ENCODE data around the gene TMEM30A. TPM values are rescaled to one million over a fixed set of nuclear protein-coding genes. Genes with fewer than 3 reads are reported as not detected.

Gene TMEM30A
- total RNA-seq, 5 donors from 2014 or later (not counting 1 experiment from before 2014, with no cell fraction given), result 43.4 to 67.6 (median 55.1) TPM

GRCh38 chr6:75244063-75244584 is 40.5 kb downstream of the TMEM30A start:
- H3K27ac Mint-ChIP-seq, result peak overlapping the region; percentile 98
- H3K36me3 ChIP-seq (ENCODE audit: control insufficient read depth in 2 of 2, extremely low read depth in 1 of 2, insufficient read depth in 1 of 2, low read length in 1 of 2), result peaks cover 0 to 8% of the 10 kb centered on the region in 2 donors
- H3K36me3 Mint-ChIP-seq, result peaks cover 18% of the 10 kb centered on the region
- no peaks in the 10 kb centered on the region for H3K9me3 Mint-ChIP-seq
- CTCF ChIA-PET, result interaction anchor here (0.6 to 1.9 kb wide), 13 partner anchors 21 to 1511 kb away, joined by 3 to 6 read pairs (median 3); no protein-coding TSS in a partner anchor
- H3K4me1 Mint-ChIP-seq, result peaks cover 31 to 39% (median 34%) of the 10 kb centered on the region in 3 donors
- H3K27me3 ChIP-seq (replicated peaks in 1 of 2; ENCODE audit: control insufficient read depth in 2 of 2, extremely low read depth in 1 of 2, insufficient read depth in 2 of 2, low read length in 1 of 2), result peaks cover 0 to 5% of the 10 kb centered on the region in 2 experiments
- DNase-seq, result no peak
- H3K4me3 Mint-ChIP-seq, result peak overlapping the region; percentile 94 to 100 (median 97)
- 40% methylated on average over 7 of the region's 15 CpGs for WGBS (ENCODE audit: insufficient coverage)
- H3K4me1 ChIP-seq (ENCODE audit: control insufficient read depth in 1 of 2, extremely low read depth in 1 of 2, insufficient read depth in 2 of 2, low read length in 2 of 2), result peaks cover 0 to 19% of the 10 kb centered on the region in 2 experiments
- ATAC-seq (replicated peaks in 1 of 4), result peak in 2 of 4 experiments; percentile 1 to 13
- peak overlapping the region; percentile 19 to 98 for H3K4me3 ChIP-seq (ENCODE audit: control insufficient read depth in 1 of 2, extremely low read depth in 1 of 2, low read length in 1 of 2)
- no peaks in the 10 kb centered on the region for H3K9me3 ChIP-seq
- POLR2A ChIA-PET, result interaction anchor here (0.5 to 1.6 kb wide), 10 partner anchors 19 to 359 kb away, joined by 3 to 11 read pairs (median 5); partner anchors contain the start of genes SENP6 (in 1 of the 2) and TMEM30A (in 1 of the 2)
- peak overlapping the region; percentile 97 for H3K27ac ChIP-seq (ENCODE audit: low read length)
- H3K27me3 Mint-ChIP-seq, result peaks cover 7 to 13% of the 10 kb centered on the region in 2 donors

GRCh38 chr6:75243333-75244062 is 41.1 kb downstream of the TMEM30A start, which contains the start of gene COX7A2:
TSS of gene COX7A2 (minus strand) at chr6:75243801. CDS start at chr6:75243734, 67 bp downstream.
- peaks cover 0 to 13% of the 10 kb centered on the region in 2 donors for H3K36me3 ChIP-seq (ENCODE audit: control insufficient read depth in 2 of 2, extremely low read depth in 1 of 2, insufficient read depth in 1 of 2, low read length in 1 of 2)
- Mint-ChIP-seq H3K9me3 (no peaks in the 10 kb centered on the region), H3K4me1 (peaks cover 31 to 40% (median 34%) of the 10 kb centered on the region in 3 donors), H3K36me3 (peaks cover 22% of the 10 kb centered on the region), H3K27me3 (peaks cover 7 to 13% of the 10 kb centered on the region in 2 donors), H3K4me3 (peak within 1 kb of the TSS; percentile 94 to 100 (median 97)), H3K27ac (peak within 1 kb of the TSS; percentile 98)
- H3K4me1 ChIP-seq (ENCODE audit: control insufficient read depth in 1 of 2, extremely low read depth in 1 of 2, insufficient read depth in 2 of 2, low read length in 2 of 2), result peaks cover 0 to 19% of the 10 kb centered on the region in 2 experiments
- under 1% methylated on average over 28 of the region's 36 CpGs for WGBS (ENCODE audit: insufficient coverage)
- CTCF ChIA-PET, result interaction anchor here (0.5 to 1.9 kb wide), 19 partner anchors 21 to 1793 kb away, joined by 3 to 6 read pairs (median 3); no protein-coding TSS in a partner anchor
- no peaks in the 10 kb centered on the region for H3K9me3 ChIP-seq
- ATAC-seq (replicated peaks in 1 of 4) (peak; percentile 96 to 98 (median 98)), DNase-seq (peak; percentile 62 to 92 (median 83))
- POLR2A ChIA-PET, result interaction anchor here (0.6 to 1.6 kb wide), 12 partner anchors 10 to 1589 kb away, joined by 3 to 11 read pairs (median 4); partner anchors contain the start of genes SENP6 (in 1 of the 2), SLC17A5 (in 1 of the 2) and TMEM30A (in 1 of the 2)
- H3K27ac ChIP-seq (ENCODE audit: low read length), result peak within 1 kb of the TSS; percentile 97
- peaks cover 0 to 5% of the 10 kb centered on the region in 2 experiments for H3K27me3 ChIP-seq (replicated peaks in 1 of 2; ENCODE audit: control insufficient read depth in 2 of 2, extremely low read depth in 1 of 2, insufficient read depth in 2 of 2, low read length in 1 of 2)
- peak within 1 kb of the TSS; percentile 88 to 98 for H3K4me3 ChIP-seq (ENCODE audit: control insufficient read depth in 1 of 2, extremely low read depth in 1 of 2, low read length in 1 of 2)

- peaks cover 0 to 3% of the 10 kb centered on the region in 2 experiments for H3K4me1 ChIP-seq (ENCODE audit: control insufficient read depth in 1 of 2, extremely low read depth in 1 of 2, insufficient read depth in 2 of 2, low read length in 2 of 2)
- no peak for ATAC-seq (replicated peaks in 1 of 4)
- no peak overlapping the region for H3K27ac ChIP-seq (ENCODE audit: low read length)
- no peak for DNase-seq
- no peak overlapping the region for H3K4me3 ChIP-seq (ENCODE audit: control insufficient read depth in 1 of 2, extremely low read depth in 1 of 2, low read length in 1 of 2)
- Mint-ChIP-seq H3K27me3 (no peaks in the 10 kb centered on the region), H3K36me3 (peaks cover 35% of the 10 kb centered on the region), H3K4me1 (peaks cover 11 to 18% (median 17%) of the 10 kb centered on the region in 3 donors), H3K4me3 (no peak overlapping the region), H3K27ac (no peak overlapping the region), H3K9me3 (no peaks in the 10 kb centered on the region)
- WGBS (ENCODE audit: insufficient coverage), result 100% methylated on average over 2 of the region's 4 CpGs
- ChIA-PET CTCF (interaction anchor here (0.6 to 1.0 kb wide), 4 partner anchors 25 to 1625 kb away, joined by 4 to 5 read pairs (median 5); no protein-coding TSS in a partner anchor), POLR2A (interaction anchor here in 1 of 2 donors (0.6 kb wide), 1 partner anchor 1499 kb away, joined by 6 read pairs; no protein-coding TSS in a partner anchor)
- peaks cover 0 to 32% of the 10 kb centered on the region in 2 donors for H3K36me3 ChIP-seq (ENCODE audit: control insufficient read depth in 2 of 2, extremely low read depth in 1 of 2, insufficient read depth in 1 of 2, low read length in 1 of 2)
- H3K27me3 ChIP-seq (replicated peaks in 1 of 2; ENCODE audit: control insufficient read depth in 2 of 2, extremely low read depth in 1 of 2, insufficient read depth in 2 of 2, low read length in 1 of 2), result no peaks in the 10 kb centered on the region
- no peaks in the 10 kb centered on the region for H3K9me3 ChIP-seq
These were observed 48.0 kb downstream of the TMEM30A start for GRCh38 chr6:75236630-75237029.

- no peak overlapping the region for H3K4me3 ChIP-seq (ENCODE audit: control insufficient read depth in 1 of 2, extremely low read depth in 1 of 2, low read length in 1 of 2)
- H3K9me3 ChIP-seq, result no peaks in the 10 kb centered on the region
- Mint-ChIP-seq H3K27me3 (no peaks in the 10 kb centered on the region), H3K36me3 (peaks cover 27% of the 10 kb centered on the region), H3K27ac (peak overlapping the region in 1 of 2 donors; percentile 45), H3K4me1 (peaks cover 0 to 8% (median 8%) of the 10 kb centered on the region in 3 donors), H3K4me3 (no peak overlapping the region), H3K9me3 (no peaks in the 10 kb centered on the region)
- no peak for DNase-seq
- no peak for ATAC-seq (replicated peaks in 1 of 4)
- no peaks in the 10 kb centered on the region for H3K4me1 ChIP-seq (ENCODE audit: control insufficient read depth in 1 of 2, extremely low read depth in 1 of 2, insufficient read depth in 2 of 2, low read length in 2 of 2)
- no peaks in the 10 kb centered on the region for H3K27me3 ChIP-seq (replicated peaks in 1 of 2; ENCODE audit: control insufficient read depth in 2 of 2, extremely low read depth in 1 of 2, insufficient read depth in 2 of 2, low read length in 1 of 2)
- peaks cover 0 to 32% of the 10 kb centered on the region in 2 donors for H3K36me3 ChIP-seq (ENCODE audit: control insufficient read depth in 2 of 2, extremely low read depth in 1 of 2, insufficient read depth in 1 of 2, low read length in 1 of 2)
- POLR2A ChIA-PET, result no interaction called here
- no peak overlapping the region for H3K27ac ChIP-seq (ENCODE audit: low read length)
- WGBS (ENCODE audit: insufficient coverage), result no CpG with 5 or more reads among the region's 2 CpGs
- CTCF ChIA-PET, result interaction anchor here in 1 of 2 donors (1.0 kb wide), 1 partner anchor 26 kb away, joined by 3 read pairs; no protein-coding TSS in a partner anchor
These were observed 49.3 kb downstream of the TMEM30A start for GRCh38 chr6:75235271-75235670.

GRCh38 chr6:75234126-75234865 is 50.3 kb downstream of the TMEM30A start:
- CTCF ChIA-PET, result interaction anchor here in 1 of 2 donors (1.0 kb wide), 1 partner anchor 25 kb away, joined by 3 read pairs; no protein-coding TSS in a partner anchor

More at GRCh38 chr6:75234126-75234865, 50.3 kb downstream of the TMEM30A start:
- H3K4me3 Mint-ChIP-seq, result no peak overlapping the region
- H3K4me3 ChIP-seq (ENCODE audit: control insufficient read depth in 1 of 2, extremely low read depth in 1 of 2, low read length in 1 of 2), result no peak overlapping the region
- peaks cover 0 to 3% (median 2%) of the 10 kb centered on the region in 3 donors for H3K4me1 Mint-ChIP-seq
- no peak overlapping the region for H3K27ac ChIP-seq (ENCODE audit: low read length)
- H3K4me1 ChIP-seq (ENCODE audit: control insufficient read depth in 1 of 2, extremely low read depth in 1 of 2, insufficient read depth in 2 of 2, low read length in 2 of 2), result no peaks in the 10 kb centered on the region
- H3K36me3 Mint-ChIP-seq, result peaks cover 19% of the 10 kb centered on the region
- no peak for ATAC-seq (replicated peaks in 1 of 4)
- WGBS (ENCODE audit: insufficient coverage), result no CpG with 5 or more reads among the region's 3 CpGs
- no peak overlapping the region for H3K27ac Mint-ChIP-seq
- no peaks in the 10 kb centered on the region for H3K27me3 Mint-ChIP-seq
- H3K9me3 Mint-ChIP-seq, result no peaks in the 10 kb centered on the region
- no peak for DNase-seq
- no peaks in the 10 kb centered on the region for H3K9me3 ChIP-seq
- POLR2A ChIA-PET, result interaction anchor here in 1 of 2 donors (1.3 kb wide), 1 partner anchor 9 kb away, joined by 3 read pairs; the partner anchor contains the start of gene COX7A2
- H3K36me3 ChIP-seq (ENCODE audit: control insufficient read depth in 2 of 2, extremely low read depth in 1 of 2, insufficient read depth in 1 of 2, low read length in 1 of 2), result peaks cover 0 to 26% of the 10 kb centered on the region in 2 donors
- no peaks in the 10 kb centered on the region for H3K27me3 ChIP-seq (replicated peaks in 1 of 2; ENCODE audit: control insufficient read depth in 2 of 2, extremely low read depth in 1 of 2, insufficient read depth in 2 of 2, low read length in 1 of 2)
